Motor neuron (in vitro differentiated cells): ENCODE results near the gene ARHGEF17. TPM values are rescaled to one million over a fixed set of nuclear protein-coding genes. Genes with fewer than 3 reads are reported as not detected.

Source experiments
- total RNA-seq, 8 experiments: library from RNA; unstranded; fragments of 300-600 nt; gene quantifications; 2 replicates each; pipeline versions ENCODE4 v1.2.3 to v1.2.4, GENCODE V29; 2022

The ARHGEF17 gene
- total RNA-seq, 8 experiments from 2014 or later: 5.0 to 29.0 (median 16.7) TPM

Other genes starting within 250 kb of the ARHGEF17 start
- gene FCHSD2, start 166.0 kb upstream of the ARHGEF17 start, total RNA-seq: 10 to 100 TPM; 11.6 to 22.1 (median 18.0) TPM
- gene P2RY2, start 90.0 kb upstream of the ARHGEF17 start, total RNA-seq: 1 to 10 TPM in 1 of 8 experiments, under 1 TPM in 6, not detected in 1; 0.05 to 3.6 (median 0.14) TPM
- gene P2RY6, start 35.9 kb upstream of the ARHGEF17 start, total RNA-seq: 10 to 100 TPM in 1 of 8 experiments, 1 to 10 TPM in 1, under 1 TPM in 3, not detected in 3; 0.21 to 10.8 (median 0.95) TPM
- gene RELT, start 68.1 kb downstream of the ARHGEF17 start, total RNA-seq: 10 to 100 TPM in 1 of 8 experiments, 1 to 10 TPM in 7; 6.0 to 11.8 (median 7.0) TPM